Psoas muscle (tissue), 8 donors: Measurements from ENCODE around the gene BPIFA3. TPM values are rescaled to one million over a fixed set of nuclear protein-coding genes. Genes with fewer than 3 reads are reported as not detected.

Experiments
- ATAC-seq, 4 donors: fragments of 200-7000 bp; cut with Tn5 transposase; one replicate each; pipeline ENCODE4 v1.9.1; 2020; ENCODE audit warnings: moderate library complexity in 3 of 4, mild to moderate bottlenecking in 2 of 4
- DNase-seq, 2 donors: peaks; one replicate each; pipeline ENCODE4 v3.0.0-alpha.2; 2020
- H3K27ac ChIP-seq: fragments of 200-600 bp; one replicate; pipeline ENCODE4 v1.8.0; 2022
- H3K27me3 ChIP-seq, 3 donors: fragments of 200-600 bp in 1 of 3; one replicate each; pipeline versions ENCODE4 v1.6.1 to v1.8.0; 2013 to 2022; ENCODE audit warnings: low read length in 2 of 3, mild to moderate bottlenecking in 2 of 3, moderate library complexity in 1 of 3; ENCODE audit not compliant: insufficient read depth in 3 of 3
- H3K36me3 ChIP-seq, 2 donors: fragments of 200-600 bp in 1 of 2; one replicate each; pipeline versions ENCODE4 v1.6.1 to v1.8.0; 2013 to 2022; ENCODE audit warnings: low read depth in 1 of 2, mild to moderate bottlenecking in 1 of 2, moderate library complexity in 1 of 2; ENCODE audit not compliant: insufficient read depth in 1 of 2
- H3K4me1 ChIP-seq: fragments of 200-600 bp; one replicate; pipeline ENCODE4 v1.8.0; 2022
- H3K4me3 ChIP-seq: fragments of 200-600 bp; one replicate; pipeline ENCODE4 v1.8.0; 2022; ENCODE audit warnings: mild to moderate bottlenecking
- H3K9me3 ChIP-seq: fragments of 200-600 bp; one replicate; pipeline ENCODE4 v1.8.0; 2022
- WGBS, 3 donors: extraction: QIAGEN DNeasy Blood & Tissue Kit; methylation state at CpG; one replicate each; pipeline versions ENCODE4 v1.1.6 to v1.1.7; 2013; 5-methylcytosine and 5-hydroxymethylcytosine counted together
- intact Hi-C, 2 donors: fragments of 100-400 bp; cut with DNase I; formaldehyde crosslinking; loops; one replicate each; pipeline versions ENCODE4 v1.11.0 to v1.14.2; 2022
- polyA plus RNA-seq, 3 donors: library from polyadenylated mRNA; stranded (reverse); fragments of 200-250 nt; gene quantifications; one replicate each; pipeline ENCODE4 v1.2.3, GENCODE V29; 2013
- total RNA-seq, 4 donors: library from RNA; stranded (reverse); fragmentation: NEBNext Ultra II Directional in 2 of 4; extraction: Animal tissue kit (Norgen Biotek cat#: 25700) in 2 of 4; gene quantifications; one replicate each; pipeline versions ENCODE4 v1.2.1 to v1.2.4, GENCODE V29; 2021 to 2023
- TF ChIP-seq, protein P1 (sequence below): fragments of 200-600 bp; IDR thresholded peaks from one replicate; pipeline ENCODE4 v1.8.0; 2022; ENCODE audit warnings: antibody characterized with exemption
- donor health status: healthy with polysubstance abuse.
- donor health status: DM: no; HTN: no; CAD: no; lungs with moderate emphysema.
- donor health status: Bipolar disorder and iron deficiency.
- donor health status: healthy.
- donor health status: DM: yes; HTN: yes; CAD: no.
- donor health status: DM: no; HTN: no; CAD: no.
- donor health status: DM: no; HTN: no; CAD: no.
- donor health status: DM: yes; HTN: yes; CAD: no.

Gene BPIFA3
- total and polyA plus RNA-seq, 7 donors: not detected

DNA sequence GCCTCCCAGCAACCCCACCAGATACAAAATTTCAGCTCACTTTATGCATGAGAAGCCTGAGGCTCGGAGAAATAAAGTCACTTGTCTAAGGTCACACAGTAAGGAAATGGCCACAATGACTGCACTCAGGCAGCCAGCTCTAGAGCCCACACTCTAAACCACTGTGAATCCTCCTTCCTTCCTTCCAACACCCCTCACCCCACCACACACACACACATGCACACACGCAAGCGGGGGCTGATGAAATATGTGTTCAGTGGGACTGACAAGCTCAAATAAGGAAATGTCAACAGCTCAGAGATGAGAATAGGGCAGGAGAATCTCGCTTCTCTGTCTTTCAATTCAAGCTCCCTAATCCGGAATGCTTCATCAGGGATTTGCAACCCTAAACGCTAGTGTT is 12.7 kb downstream of the BPIFA3 start:
- peaks cover 0 to 21% (median 4%) of the 10 kb centered on the region in 3 donors for H3K27me3 ChIP-seq
- TF ChIP-seq, protein P1, sequence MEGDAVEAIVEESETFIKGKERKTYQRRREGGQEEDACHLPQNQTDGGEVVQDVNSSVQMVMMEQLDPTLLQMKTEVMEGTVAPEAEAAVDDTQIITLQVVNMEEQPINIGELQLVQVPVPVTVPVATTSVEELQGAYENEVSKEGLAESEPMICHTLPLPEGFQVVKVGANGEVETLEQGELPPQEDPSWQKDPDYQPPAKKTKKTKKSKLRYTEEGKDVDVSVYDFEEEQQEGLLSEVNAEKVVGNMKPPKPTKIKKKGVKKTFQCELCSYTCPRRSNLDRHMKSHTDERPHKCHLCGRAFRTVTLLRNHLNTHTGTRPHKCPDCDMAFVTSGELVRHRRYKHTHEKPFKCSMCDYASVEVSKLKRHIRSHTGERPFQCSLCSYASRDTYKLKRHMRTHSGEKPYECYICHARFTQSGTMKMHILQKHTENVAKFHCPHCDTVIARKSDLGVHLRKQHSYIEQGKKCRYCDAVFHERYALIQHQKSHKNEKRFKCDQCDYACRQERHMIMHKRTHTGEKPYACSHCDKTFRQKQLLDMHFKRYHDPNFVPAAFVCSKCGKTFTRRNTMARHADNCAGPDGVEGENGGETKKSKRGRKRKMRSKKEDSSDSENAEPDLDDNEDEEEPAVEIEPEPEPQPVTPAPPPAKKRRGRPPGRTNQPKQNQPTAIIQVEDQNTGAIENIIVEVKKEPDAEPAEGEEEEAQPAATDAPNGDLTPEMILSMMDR: no peak

DNA sequence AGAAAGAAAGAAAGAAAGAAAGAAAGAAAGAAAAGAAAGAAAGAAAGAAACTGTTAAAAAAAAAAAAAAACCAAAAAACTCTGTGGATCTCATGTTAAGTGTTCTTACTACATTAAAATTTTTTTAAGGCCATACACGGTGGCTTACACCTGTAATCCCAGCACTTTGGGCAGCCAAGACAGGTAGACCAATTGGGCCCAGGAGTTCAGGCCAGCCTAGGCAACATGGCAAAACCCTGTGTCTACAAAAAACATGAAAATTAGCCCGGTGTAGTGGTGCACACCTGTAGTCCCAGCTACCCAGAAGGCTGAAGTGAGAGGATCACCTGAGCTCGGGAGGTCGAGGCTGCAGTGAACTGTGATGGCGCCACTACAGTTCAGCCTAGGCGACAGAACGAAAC is 14.1 kb downstream of the BPIFA3 start:
- WGBS, 3 donors: 61 to 70% (median 68%) methylated on average over 7 of the region's 7 CpGs

More for the DNA sequence above, 12.7 kb downstream of the BPIFA3 start:
- Histone ChIP-seq H3K4me1 (no peaks in the 10 kb centered on the region), H3K36me3 (no peaks in the 10 kb centered on the region), H3K4me3 (no peak overlapping the region), H3K9me3 (no peaks in the 10 kb centered on the region), H3K27ac (no peak overlapping the region)
- intact Hi-C loops: no loop called here
- WGBS, 3 donors: 36 to 39% (median 38%) methylated on average over 6 of the region's 6 CpGs
- ATAC-seq: no peak
- DNase-seq: no peak

GRCh38 chr20:33232486-33233072 is 15.4 kb downstream of the BPIFA3 start:
- no peak for ATAC-seq

More for the DNA sequence above, 14.1 kb downstream of the BPIFA3 start:
- Histone ChIP-seq H3K4me3 (no peak overlapping the region), H3K27me3 (peaks cover 0 to 10% (median 7%) of the 10 kb centered on the region in 3 donors), H3K4me1 (no peaks in the 10 kb centered on the region), H3K9me3 (no peaks in the 10 kb centered on the region), H3K36me3 (no peaks in the 10 kb centered on the region), H3K27ac (no peak overlapping the region)
- intact Hi-C loops: no loop called here
- TF ChIP-seq, protein P1: no peak
- no peak for DNase-seq
- ATAC-seq: no peak

GRCh38 chr20:33233129-33233774 is 16.1 kb downstream of the BPIFA3 start:
- ATAC-seq (no peak), DNase-seq (no peak)
- intact Hi-C loops: no loop called here
- Histone ChIP-seq H3K4me1 (no peaks in the 10 kb centered on the region), H3K27me3 (peaks cover 0 to 12% (median 10%) of the 10 kb centered on the region in 3 donors), H3K27ac (no peak overlapping the region), H3K36me3 (no peaks in the 10 kb centered on the region), H3K4me3 (no peak overlapping the region), H3K9me3 (no peaks in the 10 kb centered on the region)
- 22 to 35% (median 33%) methylated on average over 5 of the region's 5 CpGs for WGBS, 3 donors
- TF ChIP-seq, protein P1: no peak

More at GRCh38 chr20:33232486-33233072, 15.4 kb downstream of the BPIFA3 start:
- Histone ChIP-seq H3K9me3 (no peaks in the 10 kb centered on the region), H3K27me3 (peaks cover 0 to 12% (median 10%) of the 10 kb centered on the region in 3 donors), H3K27ac (no peak overlapping the region), H3K4me1 (no peaks in the 10 kb centered on the region), H3K4me3 (no peak overlapping the region), H3K36me3 (no peaks in the 10 kb centered on the region)
- no peak for DNase-seq
- WGBS, 3 donors: 14 to 18% (median 17%) methylated on average over 2 of the region's 2 CpGs
- TF ChIP-seq, protein P1: no peak
- intact Hi-C loops: no loop called here
